ENCODE results near the gene ULBP2.

DNA sequence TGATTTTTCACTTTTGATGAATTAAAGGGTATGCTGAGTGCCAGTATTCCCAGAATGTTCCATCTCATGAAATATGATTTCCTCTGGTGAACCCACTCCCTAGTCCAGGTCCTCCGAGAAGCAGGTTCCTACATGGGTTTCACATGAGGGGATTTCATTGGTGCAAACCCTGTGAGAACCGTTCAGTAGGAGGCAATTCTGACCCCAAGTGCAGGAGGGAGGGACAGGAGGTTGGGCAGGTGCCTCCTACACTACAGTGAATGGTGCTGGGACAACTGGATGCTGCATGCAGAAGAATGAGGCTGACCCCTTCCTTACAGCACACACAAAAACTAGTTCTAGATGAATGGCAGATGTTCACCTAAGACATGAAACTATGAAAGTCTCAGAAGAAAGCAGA is 5.1 kb upstream of the ULBP2 start:
- TF ChIP-seq, protein P1, sequence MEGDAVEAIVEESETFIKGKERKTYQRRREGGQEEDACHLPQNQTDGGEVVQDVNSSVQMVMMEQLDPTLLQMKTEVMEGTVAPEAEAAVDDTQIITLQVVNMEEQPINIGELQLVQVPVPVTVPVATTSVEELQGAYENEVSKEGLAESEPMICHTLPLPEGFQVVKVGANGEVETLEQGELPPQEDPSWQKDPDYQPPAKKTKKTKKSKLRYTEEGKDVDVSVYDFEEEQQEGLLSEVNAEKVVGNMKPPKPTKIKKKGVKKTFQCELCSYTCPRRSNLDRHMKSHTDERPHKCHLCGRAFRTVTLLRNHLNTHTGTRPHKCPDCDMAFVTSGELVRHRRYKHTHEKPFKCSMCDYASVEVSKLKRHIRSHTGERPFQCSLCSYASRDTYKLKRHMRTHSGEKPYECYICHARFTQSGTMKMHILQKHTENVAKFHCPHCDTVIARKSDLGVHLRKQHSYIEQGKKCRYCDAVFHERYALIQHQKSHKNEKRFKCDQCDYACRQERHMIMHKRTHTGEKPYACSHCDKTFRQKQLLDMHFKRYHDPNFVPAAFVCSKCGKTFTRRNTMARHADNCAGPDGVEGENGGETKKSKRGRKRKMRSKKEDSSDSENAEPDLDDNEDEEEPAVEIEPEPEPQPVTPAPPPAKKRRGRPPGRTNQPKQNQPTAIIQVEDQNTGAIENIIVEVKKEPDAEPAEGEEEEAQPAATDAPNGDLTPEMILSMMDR (IDR thresholded peaks at IDR 0.05), result no peak
- no peak for TF ChIP-seq POLR2AphosphoS5 (IDR thresholded peaks at IDR 0.05)
